Neural progenitor cell (in vitro differentiated cells): ENCODE results near the gene CHRD. TPM values are rescaled to one million over a fixed set of nuclear protein-coding genes. Genes with fewer than 3 reads are reported as not detected.

Source experiments
- DNase-seq: peaks from one replicate; pipeline ENCODE4 v3.0.0-alpha.2; 2016; ENCODE audit warnings: low spot score
- H2AFZ ChIP-seq: fragments of 200-600 bp; sonication (generic); replicated peaks from 2 replicates; pipeline ENCODE4 v1.6.1; 2016; ENCODE audit warnings: antibody characterized with exemption
- H3F3A ChIP-seq: fragments of 200-600 bp; sonication (generic); 2 replicates; pipeline ENCODE4 v1.6.1; 2016; ENCODE audit warnings: antibody characterized with exemption, low read depth
- H3K27ac ChIP-seq: fragments of 200-600 bp; sonication (generic); 2 replicates; pipeline ENCODE4 v1.5.1; 2016; ENCODE audit warnings: mild to moderate bottlenecking
- H3K27me3 ChIP-seq: fragments of 200-600 bp; sonication (generic); 2 replicates; pipeline ENCODE4 v1.6.1; 2016; ENCODE audit warnings: mild to moderate bottlenecking, moderate library complexity
- H3K36me3 ChIP-seq: fragments of 200-600 bp; sonication (generic); 2 replicates; pipeline ENCODE4 v1.5.1; 2016
- H3K4me1 ChIP-seq: fragments of 200-600 bp; sonication (generic); 2 replicates; pipeline ENCODE4 v1.6.1; 2016; ENCODE audit warnings: mixed run types
- H3K4me2 ChIP-seq: fragments of 200-600 bp; sonication (generic); 2 replicates; pipeline ENCODE4 v1.6.1; 2016
- H3K4me3 ChIP-seq: fragments of 200-600 bp; sonication (generic); 2 replicates; pipeline ENCODE4 v1.5.1; 2016
- H3K79me2 ChIP-seq: fragments of 200-600 bp; sonication (generic); 2 replicates; pipeline ENCODE4 v1.6.1; 2016; ENCODE audit warnings: low read depth
- H3K9ac ChIP-seq: fragments of 200-600 bp; sonication (generic); 2 replicates; pipeline ENCODE4 v1.6.1; 2016
- H3K9me3 ChIP-seq: fragments of 200-600 bp; sonication (generic); 2 replicates; pipeline ENCODE4 v1.5.1; 2016; ENCODE audit warnings: low read depth
- H4K20me1 ChIP-seq: fragments of 200-600 bp; sonication (generic); 2 replicates; pipeline ENCODE4 v1.6.1; 2016; ENCODE audit warnings: low read depth
- H3K27ac Mint-ChIP-seq: 3 replicates; pipeline ENCODE4 v1.8.0; 2021; ENCODE audit warnings: mixed read lengths
- H3K27me3 Mint-ChIP-seq: 2 replicates; pipeline ENCODE4 v1.8.0; 2022; ENCODE audit warnings: low read depth, mild to moderate bottlenecking, inconsistent platforms, moderate library complexity, mixed read lengths; ENCODE audit not compliant: insufficient read depth
- H3K36me3 Mint-ChIP-seq: 3 replicates; pipeline ENCODE4 v1.8.0; 2021; ENCODE audit warnings: mixed read lengths
- H3K4me1 Mint-ChIP-seq: 3 replicates; pipeline ENCODE4 v1.8.0; 2021; ENCODE audit warnings: mixed read lengths
- H3K4me3 Mint-ChIP-seq: 3 replicates; pipeline ENCODE4 v1.8.0; 2021; ENCODE audit warnings: mild to moderate bottlenecking, moderate library complexity, mixed read lengths
- H3K9me3 Mint-ChIP-seq: 3 replicates; pipeline ENCODE4 v1.8.0; 2020; ENCODE audit warnings: mixed read lengths
- EZH2 ChIP-seq: fragments of 200-600 bp; sonication (generic); IDR thresholded peaks from 2 replicates; pipeline ENCODE4 v1.6.1; 2017; ENCODE audit warnings: antibody characterized with exemption, mild to moderate bottlenecking, moderate library complexity
- EZH2phosphoT487 ChIP-seq: fragments of 200-600 bp; sonication (generic); IDR thresholded peaks from 2 replicates; pipeline ENCODE4 v1.6.1; 2017; ENCODE audit warnings: antibody characterized with exemption
- total RNA-seq: library from RNA; depleted of rRNA; stranded (reverse); fragments of >200 nt; gene quantifications from 2 replicates; pipeline ENCODE4 v1.2.3, GENCODE V29; 2015; ENCODE audit warnings: low replicate concordance
- TF ChIP-seq, protein P1 (sequence below): fragments of 200-600 bp; sonication (generic); IDR thresholded peaks from 2 replicates; pipeline ENCODE4 v1.5.1; 2017; ENCODE audit warnings: antibody characterized with exemption, mild to moderate bottlenecking

CHRD gene
- total RNA-seq, 1 donor from 2014 or later, result 2.3 TPM

DNA sequence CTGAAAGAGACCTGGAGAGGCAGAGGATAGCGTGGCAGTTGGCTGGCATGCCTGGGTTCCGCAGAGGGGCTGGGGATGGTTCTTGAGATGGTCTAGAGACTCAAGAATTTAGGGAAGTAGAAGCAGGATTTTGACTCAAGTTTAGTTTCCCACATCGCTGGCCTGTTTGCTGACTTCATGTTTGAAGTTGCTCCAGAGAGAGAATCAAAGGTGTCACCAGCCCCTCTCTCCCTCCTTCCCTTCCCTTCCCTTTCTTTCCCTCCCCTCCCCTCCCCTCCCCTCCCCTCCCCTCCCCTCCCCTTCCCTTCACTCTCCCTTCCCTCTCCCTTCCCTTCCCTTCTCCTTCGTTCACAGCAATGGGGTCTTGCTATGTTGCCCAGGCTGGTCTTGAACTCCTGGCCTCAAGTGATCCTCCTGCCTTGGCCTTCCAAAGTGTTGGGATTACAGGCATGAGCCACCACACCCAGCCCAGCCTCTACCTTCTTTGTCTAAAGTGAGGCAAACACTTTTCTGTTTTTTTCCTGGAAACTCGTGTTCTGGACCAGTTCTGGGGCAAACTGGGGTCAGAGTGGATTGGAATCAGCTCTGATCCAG lies 10.2 kb downstream of the CHRD start:
- peaks cover 3% of the 10 kb centered on the region for H3K9me3 Mint-ChIP-seq
- no peaks in the 10 kb centered on the region for H3K9me3 ChIP-seq
- H3K79me2 ChIP-seq, result no peaks in the 10 kb centered on the region
- no peak overlapping the region for H3K9ac ChIP-seq
- no peak overlapping the region for H3K4me3 ChIP-seq
- no peaks in the 10 kb centered on the region for H3K4me1 ChIP-seq
- H3K4me1 Mint-ChIP-seq, result peaks cover 2% of the 10 kb centered on the region
- no peaks in the 10 kb centered on the region for H4K20me1 ChIP-seq
- no peaks in the 10 kb centered on the region for H3K36me3 Mint-ChIP-seq
- H3K27ac ChIP-seq, result no peak overlapping the region
- peaks cover 20% of the 10 kb centered on the region for H3K27me3 Mint-ChIP-seq
- H3K4me2 ChIP-seq, result no peak overlapping the region
- H3K27me3 ChIP-seq, result no peaks in the 10 kb centered on the region
- H3F3A ChIP-seq, result no peaks in the 10 kb centered on the region
- TF ChIP-seq, protein P1, sequence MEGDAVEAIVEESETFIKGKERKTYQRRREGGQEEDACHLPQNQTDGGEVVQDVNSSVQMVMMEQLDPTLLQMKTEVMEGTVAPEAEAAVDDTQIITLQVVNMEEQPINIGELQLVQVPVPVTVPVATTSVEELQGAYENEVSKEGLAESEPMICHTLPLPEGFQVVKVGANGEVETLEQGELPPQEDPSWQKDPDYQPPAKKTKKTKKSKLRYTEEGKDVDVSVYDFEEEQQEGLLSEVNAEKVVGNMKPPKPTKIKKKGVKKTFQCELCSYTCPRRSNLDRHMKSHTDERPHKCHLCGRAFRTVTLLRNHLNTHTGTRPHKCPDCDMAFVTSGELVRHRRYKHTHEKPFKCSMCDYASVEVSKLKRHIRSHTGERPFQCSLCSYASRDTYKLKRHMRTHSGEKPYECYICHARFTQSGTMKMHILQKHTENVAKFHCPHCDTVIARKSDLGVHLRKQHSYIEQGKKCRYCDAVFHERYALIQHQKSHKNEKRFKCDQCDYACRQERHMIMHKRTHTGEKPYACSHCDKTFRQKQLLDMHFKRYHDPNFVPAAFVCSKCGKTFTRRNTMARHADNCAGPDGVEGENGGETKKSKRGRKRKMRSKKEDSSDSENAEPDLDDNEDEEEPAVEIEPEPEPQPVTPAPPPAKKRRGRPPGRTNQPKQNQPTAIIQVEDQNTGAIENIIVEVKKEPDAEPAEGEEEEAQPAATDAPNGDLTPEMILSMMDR, result no peak
- TF ChIP-seq EZH2, result no peak
- TF ChIP-seq EZH2phosphoT487, result no peak
- no peak for DNase-seq
- H2AFZ ChIP-seq, result no peak overlapping the region
- H3K27ac Mint-ChIP-seq, result peak overlapping the region; percentile 72
- H3K36me3 ChIP-seq, result no peaks in the 10 kb centered on the region
- H3K4me3 Mint-ChIP-seq, result no peak overlapping the region

DNA sequence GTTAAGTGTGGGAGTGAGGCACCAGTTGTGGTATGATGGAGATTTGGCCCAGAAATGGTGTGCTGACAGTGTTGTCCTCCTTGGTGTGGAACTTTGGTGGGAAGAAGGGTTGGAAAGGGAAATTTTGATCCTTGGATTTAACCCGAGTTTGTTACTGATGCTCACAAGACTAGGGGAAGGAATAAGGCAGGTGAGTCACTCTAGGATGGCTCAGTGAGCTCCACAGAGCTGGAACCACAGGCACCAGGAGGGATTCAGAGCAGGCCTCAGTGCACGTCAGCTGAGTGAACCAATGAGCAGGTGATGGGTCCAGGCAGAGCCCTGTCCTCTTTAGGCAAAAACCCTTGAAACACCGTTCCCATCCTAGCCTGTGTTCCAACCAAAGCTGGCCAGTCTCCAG lies 11.4 kb downstream of the CHRD start:
- Histone ChIP-seq H3K9me3 (no peaks in the 10 kb centered on the region), H3K36me3 (no peaks in the 10 kb centered on the region), H4K20me1 (no peaks in the 10 kb centered on the region), H3K4me2 (no peak overlapping the region), H3K4me1 (no peaks in the 10 kb centered on the region), H3K79me2 (no peaks in the 10 kb centered on the region), H3K27ac (no peak overlapping the region), H3K4me3 (no peak overlapping the region), H3K27me3 (no peaks in the 10 kb centered on the region), H2AFZ (no peak overlapping the region), H3K9ac (no peak overlapping the region), H3F3A (no peaks in the 10 kb centered on the region)
- Mint-ChIP-seq H3K36me3 (no peaks in the 10 kb centered on the region), H3K4me1 (peaks cover 2% of the 10 kb centered on the region), H3K4me3 (no peak overlapping the region), H3K27ac (no peak overlapping the region), H3K9me3 (peaks cover 3% of the 10 kb centered on the region), H3K27me3 (peaks cover 18% of the 10 kb centered on the region)
- no peak for TF ChIP-seq EZH2
- TF ChIP-seq, protein P1, result no peak
- TF ChIP-seq EZH2phosphoT487, result no peak
- DNase-seq, result no peak

DNA sequence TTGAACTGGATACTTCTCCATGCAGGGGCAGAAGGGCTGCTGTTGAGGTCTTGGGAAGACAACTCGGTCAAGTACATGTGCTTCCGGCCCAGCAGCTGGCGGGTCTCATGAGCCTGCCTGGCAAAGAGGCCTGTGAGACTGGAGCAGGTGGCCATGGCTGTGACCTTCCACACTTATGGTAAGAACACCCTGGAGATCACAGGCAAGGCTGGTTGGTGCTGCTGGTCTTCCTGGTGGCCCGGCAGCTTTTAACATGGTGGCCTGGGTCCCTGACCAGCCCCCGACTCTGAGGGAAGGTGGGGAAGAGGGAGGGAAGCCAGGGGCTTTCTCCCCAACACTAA lies 15.4 kb downstream of the CHRD start:
- Histone ChIP-seq H2AFZ (no peak overlapping the region), H3K4me1 (no peaks in the 10 kb centered on the region), H3K9me3 (no peaks in the 10 kb centered on the region), H3F3A (no peaks in the 10 kb centered on the region), H4K20me1 (no peaks in the 10 kb centered on the region), H3K4me3 (no peak overlapping the region), H3K36me3 (no peaks in the 10 kb centered on the region), H3K27me3 (no peaks in the 10 kb centered on the region), H3K4me2 (no peak overlapping the region), H3K79me2 (no peaks in the 10 kb centered on the region), H3K27ac (no peak overlapping the region), H3K9ac (no peak overlapping the region)
- TF ChIP-seq, protein P1, result no peak
- no peak for TF ChIP-seq EZH2phosphoT487
- no peak for TF ChIP-seq EZH2
- H3K4me3 Mint-ChIP-seq, result no peak overlapping the region
- no peaks in the 10 kb centered on the region for H3K4me1 Mint-ChIP-seq
- no peak overlapping the region for H3K27ac Mint-ChIP-seq
- no peaks in the 10 kb centered on the region for H3K36me3 Mint-ChIP-seq
- peaks cover 12% of the 10 kb centered on the region for H3K27me3 Mint-ChIP-seq
- H3K9me3 Mint-ChIP-seq, result no peaks in the 10 kb centered on the region
- DNase-seq, result no peak
